Activated CD8-positive, alpha-beta memory T cell treated with anti-CD3 and anti-CD28 coated beads, Interleukin-2, amount 50 U/mL, for 48 hours (primary cell): Measurements from ENCODE around the gene AFAP1L1.

Source experiments
- DNase-seq: peaks from one replicate; pipeline ENCODE4 v3.0.0-alpha.2; 2020

AFAP1L1 gene

DNA sequence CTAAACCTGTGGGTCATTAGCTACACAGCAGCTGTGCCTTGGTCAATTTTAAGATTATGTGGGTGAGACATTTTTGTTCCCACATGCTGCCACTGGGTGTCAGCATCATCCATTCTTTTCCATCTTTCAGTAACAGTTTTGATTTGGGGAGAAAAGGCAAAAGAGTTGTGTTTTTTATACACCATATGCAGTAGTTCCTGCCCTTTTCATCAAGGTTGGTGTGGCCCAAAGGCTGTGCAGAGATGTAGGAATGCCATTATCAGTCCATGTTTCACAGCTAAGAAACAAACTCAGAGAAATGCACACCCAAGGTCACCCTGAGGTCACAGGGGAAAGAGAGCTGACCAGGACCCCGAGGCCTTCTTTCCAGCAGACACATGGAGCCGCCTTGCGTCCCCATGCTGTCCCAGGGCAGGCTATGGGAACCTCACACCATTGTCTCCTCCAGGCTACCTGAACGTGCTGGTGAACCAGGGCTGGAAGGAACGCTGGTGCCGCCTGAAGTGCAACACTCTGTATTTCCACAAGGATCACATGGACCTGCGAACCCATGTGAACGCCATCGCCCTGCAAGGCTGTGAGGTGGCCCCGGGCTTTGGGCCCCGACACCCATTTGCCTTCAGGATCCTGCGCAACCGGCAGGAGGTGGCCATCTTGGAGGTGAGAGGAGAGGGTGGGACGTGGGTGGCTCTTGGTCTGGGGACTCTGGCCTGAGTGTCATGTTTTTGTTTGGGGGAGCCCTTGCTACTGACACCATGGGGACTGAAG, 45.8 kb downstream of the AFAP1L1 start:
- no peak for DNase-seq

DNA sequence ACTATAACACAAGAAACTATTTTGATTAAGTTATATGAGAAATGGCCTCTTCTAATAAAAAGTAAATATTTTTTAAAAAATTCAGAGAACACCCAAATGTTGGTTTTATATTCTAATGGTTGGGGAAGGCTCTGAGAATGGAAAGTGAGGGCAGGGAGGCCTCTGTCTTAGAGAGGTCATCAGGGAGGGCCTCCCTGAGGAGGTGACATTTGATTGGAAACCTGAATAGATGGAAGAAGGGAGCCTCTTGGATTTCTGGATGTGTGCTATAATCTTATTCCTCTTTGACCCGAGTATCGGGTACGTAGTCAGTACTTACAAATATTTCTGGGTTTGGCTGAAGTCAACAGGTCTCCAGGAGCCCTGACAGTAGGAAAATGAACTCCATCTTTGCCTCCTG, 47.5 kb downstream of the AFAP1L1 start:
- no peak for DNase-seq

DNA sequence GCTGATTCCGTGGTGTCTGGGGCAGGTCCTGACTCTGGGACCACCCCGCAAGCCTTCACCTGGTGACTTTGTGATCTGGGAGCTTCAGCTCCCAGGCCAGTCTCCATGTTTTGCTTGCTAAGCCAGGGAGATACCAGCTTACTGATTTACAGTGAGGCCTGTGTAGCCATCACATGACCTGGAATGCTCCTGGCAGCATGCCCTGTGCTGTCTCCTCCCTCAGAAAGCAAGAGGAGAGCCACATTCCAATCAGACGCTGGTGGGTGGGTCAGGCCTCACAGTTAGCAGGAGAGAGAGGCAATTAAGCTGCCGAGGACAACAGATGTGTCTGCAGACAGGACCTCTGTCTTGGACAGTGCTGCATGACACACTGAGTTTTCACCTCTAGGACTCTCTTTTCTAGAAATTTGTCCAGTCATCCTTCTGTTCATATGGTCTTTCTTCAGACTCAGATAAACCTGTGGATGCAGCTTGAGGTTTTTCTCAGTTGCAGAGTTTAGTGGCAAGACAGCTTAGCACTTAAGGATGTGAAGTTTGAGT, 49.2 kb downstream of the AFAP1L1 start:
- DNase-seq, result no peak

DNA sequence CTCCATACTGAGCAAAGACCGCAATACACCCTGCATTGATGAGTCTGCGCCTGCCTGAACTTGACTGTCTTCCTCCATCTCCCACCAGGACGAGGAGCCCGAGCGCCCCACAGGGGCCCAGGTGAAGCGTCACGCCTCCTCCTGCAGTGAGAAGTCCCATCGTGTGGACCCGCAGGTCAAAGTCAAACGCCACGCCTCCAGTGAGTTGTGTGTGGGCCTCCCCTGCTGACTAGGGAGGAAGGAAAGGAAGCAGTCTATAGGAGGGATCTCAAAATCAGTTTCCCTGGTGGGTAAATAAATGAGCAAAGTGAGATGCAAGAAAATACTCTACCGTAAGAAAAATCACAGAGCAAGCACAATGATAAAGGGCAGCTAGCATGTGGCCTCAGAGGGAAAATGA, 50.9 kb downstream of the AFAP1L1 start:
- no peak for DNase-seq

- DNase-seq, result no peak
Measured at GRCh38 chr5:149323210-149323609, 51.6 kb downstream of the AFAP1L1 start.

GRCh38 chr5:149323621-149324205, 52.1 kb downstream of the AFAP1L1 start:
- no peak for DNase-seq

GRCh38 chr5:149324641-149325040, 53.0 kb downstream of the AFAP1L1 start:
- DNase-seq, result no peak

- no peak for DNase-seq
Measured at GRCh38 chr5:149325166-149325735, 53.6 kb downstream of the AFAP1L1 start.

- no peak for DNase-seq
Measured at GRCh38 chr5:149325894-149326293, 54.2 kb downstream of the AFAP1L1 start.

GRCh38 chr5:149326611-149327010, 55.0 kb downstream of the AFAP1L1 start:
- no peak for DNase-seq

- DNase-seq, result no peak
Measured at GRCh38 chr5:149328177-149328576, 56.5 kb downstream of the AFAP1L1 start.

GRCh38 chr5:149333711-149334443, 62.2 kb downstream of the AFAP1L1 start:
- DNase-seq, result no peak

GRCh38 chr5:149337736-149338135, 66.1 kb downstream of the AFAP1L1 start:
- no peak for DNase-seq

GRCh38 chr5:149338364-149338763, 66.7 kb downstream of the AFAP1L1 start:
- DNase-seq, result no peak

GRCh38 chr5:149340920-149341319, 69.3 kb downstream of the AFAP1L1 start:
- no peak for DNase-seq

- DNase-seq, result no peak
Measured at GRCh38 chr5:149341876-149342275, 70.2 kb downstream of the AFAP1L1 start.

GRCh38 chr5:149344151-149344550, 72.5 kb downstream of the AFAP1L1 start:
- no peak for DNase-seq

DNA sequence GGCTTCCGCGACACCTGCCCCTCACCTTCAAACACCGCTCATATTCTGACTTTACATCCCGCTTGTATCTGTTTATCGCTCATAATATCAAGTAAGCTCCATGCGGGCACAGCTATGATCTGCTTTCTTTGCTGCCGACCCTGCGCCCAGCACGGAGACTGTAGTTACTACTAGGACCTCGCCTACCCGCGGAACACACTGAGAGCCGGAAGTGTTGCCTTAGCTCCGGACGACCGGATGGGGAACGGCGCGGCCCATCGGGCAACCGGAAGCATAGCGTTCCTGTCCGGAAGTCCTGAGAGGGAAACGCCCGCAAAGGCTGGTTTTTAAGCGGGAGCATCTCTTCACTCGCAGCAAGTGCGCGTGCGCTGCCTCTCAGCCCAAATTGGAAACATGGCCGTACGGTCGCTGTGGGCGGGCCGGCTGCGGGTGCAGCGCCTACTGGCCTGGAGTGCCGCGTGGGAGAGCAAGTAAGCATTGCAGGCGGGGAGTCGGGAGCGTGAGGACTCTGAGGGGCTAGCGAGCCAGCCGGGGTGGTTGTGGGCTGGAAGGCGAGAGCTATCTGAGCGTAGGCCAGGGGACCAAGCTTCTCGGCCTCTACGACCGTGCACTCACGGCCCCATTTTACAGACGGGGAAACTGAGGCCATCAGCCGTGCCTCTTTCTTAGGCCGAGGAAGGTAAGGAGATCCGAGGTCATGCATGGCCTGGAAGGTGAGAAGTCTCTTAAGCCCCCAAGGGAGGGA, 73.7 kb downstream of the AFAP1L1 start, which contains the start of gene GRPEL2:
GRPEL2 (plus strand) TSS at position 353 of the 745 bp plus-strand sequence; CDS start at position 394, 41 bp downstream.
- DNase-seq, result peak; percentile 95

- DNase-seq, result no peak
Measured at GRCh38 chr5:149345892-149346222, 74.2 kb downstream of the AFAP1L1 start.

- DNase-seq, result no peak
Measured at GRCh38 chr5:149348518-149348917, 76.9 kb downstream of the AFAP1L1 start.

GRCh38 chr5:149349382-149349781, 77.7 kb downstream of the AFAP1L1 start:
- DNase-seq, result no peak

- no peak for DNase-seq
Measured at GRCh38 chr5:149352169-149352568, 80.5 kb downstream of the AFAP1L1 start.

DNA sequence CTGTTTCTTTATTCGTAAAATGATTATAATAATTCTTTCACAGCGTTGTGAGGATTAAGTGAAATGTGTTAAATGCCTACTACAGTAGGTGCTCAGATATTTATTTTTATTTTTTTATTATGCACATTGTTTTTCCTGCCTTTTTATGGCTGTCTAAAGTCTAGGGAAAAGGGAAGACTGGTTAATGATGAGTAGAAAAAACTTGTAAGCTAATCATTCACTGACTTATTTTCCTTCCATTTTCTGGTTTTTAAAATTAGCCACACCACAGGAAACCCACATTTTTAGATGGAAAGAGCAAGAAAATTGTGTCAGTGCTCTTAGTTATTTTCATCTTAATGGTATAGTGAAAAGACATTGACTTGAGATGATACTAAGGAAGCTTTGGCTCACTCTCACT, 82.3 kb downstream of the AFAP1L1 start:
- DNase-seq, result no peak
